ENCODE results near the gene NUDT3. TPM values are rescaled to one million over a fixed set of nuclear protein-coding genes. Genes with fewer than 3 reads are reported as not detected.
"Not testable (repeated sequence)": the region's sequence is repeated elsewhere in the genome, so short reads cannot be mapped to it uniquely, and the experiment has no call there.

NUDT3 gene
- total RNA-seq, 1 experiment from 2014 or later: 23.6 TPM

DNA sequence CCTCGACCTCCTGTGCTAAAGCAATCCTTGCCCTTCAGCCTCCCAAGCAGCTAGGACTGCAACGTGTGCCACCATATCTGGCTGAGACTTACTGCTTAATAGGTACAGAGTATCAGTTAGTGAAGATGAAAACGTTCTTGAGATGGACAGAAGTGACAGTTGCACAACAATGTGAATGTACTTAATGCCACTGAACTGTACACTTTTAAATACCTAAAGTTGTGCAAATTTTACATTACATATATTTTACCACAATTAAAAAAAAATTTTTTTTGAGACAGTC lies 25.9 kb downstream of the NUDT3 start:
- intact Hi-C loops (cut with micrococcal nuclease): no loop called here
- no peaks in the 10 kb centered on the region for H3K27me3 Mint-ChIP-seq (ENCODE audit: insufficient read depth, unreplicated experiment)
- H3K27ac Mint-ChIP-seq (ENCODE audit: low read depth, unreplicated experiment): peak overlapping the region; percentile 61
- peaks cover 11% of the 10 kb centered on the region for H3K4me1 Mint-ChIP-seq (ENCODE audit: insufficient read depth, unreplicated experiment)
- CTCF ChIA-PET: interaction anchor here (0.6 kb wide), 1 partner anchor 275 kb away, joined by 3 read pairs; no protein-coding TSS in a partner anchor
- no TSS peak for BruUV-seq (replicated peaks)
- no peak for DNase-seq (ENCODE audit: unreplicated experiment)
- TF ChIP-seq, protein P1, sequence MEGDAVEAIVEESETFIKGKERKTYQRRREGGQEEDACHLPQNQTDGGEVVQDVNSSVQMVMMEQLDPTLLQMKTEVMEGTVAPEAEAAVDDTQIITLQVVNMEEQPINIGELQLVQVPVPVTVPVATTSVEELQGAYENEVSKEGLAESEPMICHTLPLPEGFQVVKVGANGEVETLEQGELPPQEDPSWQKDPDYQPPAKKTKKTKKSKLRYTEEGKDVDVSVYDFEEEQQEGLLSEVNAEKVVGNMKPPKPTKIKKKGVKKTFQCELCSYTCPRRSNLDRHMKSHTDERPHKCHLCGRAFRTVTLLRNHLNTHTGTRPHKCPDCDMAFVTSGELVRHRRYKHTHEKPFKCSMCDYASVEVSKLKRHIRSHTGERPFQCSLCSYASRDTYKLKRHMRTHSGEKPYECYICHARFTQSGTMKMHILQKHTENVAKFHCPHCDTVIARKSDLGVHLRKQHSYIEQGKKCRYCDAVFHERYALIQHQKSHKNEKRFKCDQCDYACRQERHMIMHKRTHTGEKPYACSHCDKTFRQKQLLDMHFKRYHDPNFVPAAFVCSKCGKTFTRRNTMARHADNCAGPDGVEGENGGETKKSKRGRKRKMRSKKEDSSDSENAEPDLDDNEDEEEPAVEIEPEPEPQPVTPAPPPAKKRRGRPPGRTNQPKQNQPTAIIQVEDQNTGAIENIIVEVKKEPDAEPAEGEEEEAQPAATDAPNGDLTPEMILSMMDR (IDR thresholded peaks at IDR 0.05; ENCODE audit: unreplicated experiment): no peak
- POLR2A ChIA-PET: interaction anchor here (1.6 kb wide), 1 partner anchor 24 kb away, joined by 4 read pairs; no protein-coding TSS in a partner anchor
- H3K9me3 Mint-ChIP-seq (ENCODE audit: unreplicated experiment): no peaks in the 10 kb centered on the region
- no peaks in the 10 kb centered on the region for H3K36me3 Mint-ChIP-seq (ENCODE audit: insufficient read depth, unreplicated experiment)
- no peak overlapping the region for H3K4me3 Mint-ChIP-seq (ENCODE audit: unreplicated experiment)

DNA sequence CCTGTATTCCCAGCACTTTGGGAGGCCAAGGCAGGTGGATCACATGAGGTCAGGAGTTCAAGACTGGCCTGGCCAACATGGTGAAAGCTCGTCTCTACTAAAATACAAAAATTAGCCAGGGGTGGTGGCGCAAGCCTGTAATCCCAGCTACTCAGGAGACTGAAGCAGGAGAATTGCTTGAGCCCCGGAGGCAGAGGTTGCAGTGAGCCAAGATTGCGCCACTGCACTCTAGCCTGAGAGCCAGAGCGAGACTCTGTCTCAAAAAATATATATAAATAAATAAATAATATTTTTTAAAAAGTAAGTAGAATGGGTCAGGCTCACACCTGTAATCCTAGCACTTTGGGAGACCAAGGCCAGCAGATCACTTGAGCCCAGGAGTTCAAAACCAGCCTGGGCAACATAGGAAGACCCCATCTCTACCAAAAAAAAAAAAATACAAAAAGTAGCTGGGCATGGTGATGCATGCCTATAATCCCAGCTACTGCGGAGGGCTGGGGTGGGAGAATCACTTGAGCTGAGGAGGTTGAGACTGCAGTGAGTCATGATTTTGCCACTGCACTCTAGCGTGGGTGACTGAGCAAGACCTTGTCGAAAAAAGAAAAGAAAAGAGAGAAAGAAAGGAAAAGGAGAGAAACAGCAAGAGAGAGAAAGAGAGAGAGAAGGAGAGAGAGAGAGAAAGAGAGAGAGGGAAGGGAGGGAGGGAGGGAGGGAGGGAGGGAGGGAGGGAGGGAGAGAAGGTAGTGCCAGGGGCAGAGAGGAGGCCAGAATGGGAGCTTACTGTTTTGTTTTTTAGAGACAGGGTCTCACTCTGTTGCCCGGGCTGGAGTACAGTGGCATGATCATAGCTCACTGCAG lies 26.5 kb downstream of the NUDT3 start:
- not testable (repeated sequence) for BruUV-seq (replicated peaks); H3K36me3 Mint-ChIP-seq (ENCODE audit: insufficient read depth, unreplicated experiment)

DNA sequence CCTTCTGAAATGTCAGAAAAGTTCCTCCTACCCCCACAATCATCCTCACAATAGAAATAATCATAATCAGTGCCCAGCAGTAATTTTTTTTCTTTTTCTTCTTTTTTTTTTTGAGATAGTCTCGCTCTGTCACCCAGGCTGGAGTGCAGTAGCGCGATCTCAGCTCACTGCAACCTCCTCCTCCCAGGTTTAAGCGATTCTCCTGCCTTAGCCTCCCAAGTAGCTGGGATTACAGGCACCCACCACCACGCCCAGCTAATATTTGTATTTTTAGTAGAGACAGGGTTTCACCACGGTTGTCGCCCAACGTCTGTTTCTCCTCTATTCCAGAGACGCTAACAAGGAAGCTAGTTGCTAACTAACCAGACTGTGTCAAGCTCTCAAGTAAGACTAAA lies 28.8 kb downstream of the NUDT3 start:
- H3K27ac Mint-ChIP-seq (ENCODE audit: low read depth, unreplicated experiment); POLR2A ChIA-PET; H3K36me3 Mint-ChIP-seq (ENCODE audit: insufficient read depth, unreplicated experiment); H3K27me3 Mint-ChIP-seq (ENCODE audit: insufficient read depth, unreplicated experiment); intact Hi-C loops (cut with micrococcal nuclease); H3K4me3 Mint-ChIP-seq (ENCODE audit: unreplicated experiment); H3K9me3 Mint-ChIP-seq (ENCODE audit: unreplicated experiment); BruUV-seq (replicated peaks); DNase-seq (ENCODE audit: unreplicated experiment): not testable (repeated sequence)
- peaks cover 28% of the 10 kb centered on the region for H3K4me1 Mint-ChIP-seq (ENCODE audit: insufficient read depth, unreplicated experiment)
- CTCF ChIA-PET: interaction anchor here (1.4 kb wide), 1 partner anchor 11 kb away, joined by 3 read pairs; no protein-coding TSS in a partner anchor

More for the DNA sequence above, 26.5 kb downstream of the NUDT3 start:
- ChIA-PET POLR2A (interaction anchor here (0.7 to 1.6 kb wide), 2 partner anchors 25 to 33 kb away, joined by 3 to 4 read pairs; no protein-coding TSS in a partner anchor), CTCF (interaction anchor here (0.6 to 0.9 kb wide), 2 partner anchors 116 to 859 kb away, joined by 3 read pairs; no protein-coding TSS in a partner anchor)
- Mint-ChIP-seq H3K4me1 (ENCODE audit: insufficient read depth, unreplicated experiment) (peaks cover 13% of the 10 kb centered on the region), H3K27ac (ENCODE audit: low read depth, unreplicated experiment) (peak overlapping the region; percentile 61)
- H3K4me3 Mint-ChIP-seq (ENCODE audit: unreplicated experiment); H3K27me3 Mint-ChIP-seq (ENCODE audit: insufficient read depth, unreplicated experiment); intact Hi-C loops (cut with micrococcal nuclease); H3K9me3 Mint-ChIP-seq (ENCODE audit: unreplicated experiment): not testable (repeated sequence)
- peak; percentile 81 for DNase-seq (ENCODE audit: unreplicated experiment)

DNA sequence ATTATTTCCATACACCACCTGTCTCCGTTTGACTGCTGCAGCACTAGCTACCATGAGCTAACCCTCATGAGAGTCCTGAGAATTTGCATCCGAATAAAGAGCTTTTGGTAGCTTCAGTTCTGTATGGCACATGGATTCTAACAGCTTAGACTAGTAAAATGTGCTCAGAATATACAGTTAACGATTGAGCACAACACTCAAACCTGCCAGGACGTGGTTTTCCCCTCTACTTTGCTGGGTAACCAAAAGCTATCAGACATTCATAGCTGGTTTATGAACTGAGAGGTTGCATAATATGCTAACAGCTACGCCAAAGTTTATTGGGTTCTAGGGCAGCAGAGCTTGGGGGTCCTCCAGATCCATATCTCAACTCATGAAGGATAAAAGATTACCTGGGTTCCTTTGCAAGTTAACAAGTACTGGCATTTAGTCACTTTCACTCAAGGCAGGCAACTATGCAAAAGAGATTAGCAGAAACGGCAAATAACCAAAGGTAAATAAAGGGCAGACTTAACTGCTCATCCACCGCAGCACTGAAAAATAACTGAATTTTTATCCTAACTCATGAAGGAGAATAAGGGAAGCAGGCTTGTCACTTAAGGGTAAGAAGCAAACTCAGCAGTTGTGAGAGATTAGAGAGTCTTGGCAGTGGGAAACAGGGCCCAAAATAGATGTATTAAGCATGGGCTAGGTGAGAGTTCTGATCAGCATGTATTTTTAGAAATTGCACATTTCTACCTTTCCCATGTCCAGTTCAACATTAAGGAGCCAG lies 29.4 kb downstream of the NUDT3 start:
- CTCF ChIA-PET: interaction anchor here (0.6 to 2.4 kb wide), 2 partner anchors 113 to 428 kb away, joined by 5 to 7 read pairs; no protein-coding TSS in a partner anchor
- Mint-ChIP-seq H3K9me3 (ENCODE audit: unreplicated experiment) (no peaks in the 10 kb centered on the region), H3K4me1 (ENCODE audit: insufficient read depth, unreplicated experiment) (peaks cover 33% of the 10 kb centered on the region), H3K27me3 (ENCODE audit: insufficient read depth, unreplicated experiment) (no peaks in the 10 kb centered on the region), H3K36me3 (ENCODE audit: insufficient read depth, unreplicated experiment) (no peaks in the 10 kb centered on the region), H3K27ac (ENCODE audit: low read depth, unreplicated experiment) (no peak overlapping the region), H3K4me3 (ENCODE audit: unreplicated experiment) (no peak overlapping the region)
- no peak for DNase-seq (ENCODE audit: unreplicated experiment)
- POLR2A ChIA-PET: interaction anchor here (1.2 to 1.4 kb wide), 2 partner anchors 9 to 28 kb away, joined by 3 read pairs; no protein-coding TSS in a partner anchor
- no TSS peak for BruUV-seq (replicated peaks)
- TF ChIP-seq, protein P1 (IDR thresholded peaks at IDR 0.05; ENCODE audit: unreplicated experiment): no peak
- intact Hi-C loops (cut with micrococcal nuclease): no loop called here
